ENCODE data around the gene KCNQ4. TPM values are rescaled to one million over a fixed set of nuclear protein-coding genes. Genes with fewer than 3 reads are reported as not detected.

Gene KCNQ4
- total RNA-seq, 1 experiment from 2014 or later, result 0.81 TPM

DNA sequence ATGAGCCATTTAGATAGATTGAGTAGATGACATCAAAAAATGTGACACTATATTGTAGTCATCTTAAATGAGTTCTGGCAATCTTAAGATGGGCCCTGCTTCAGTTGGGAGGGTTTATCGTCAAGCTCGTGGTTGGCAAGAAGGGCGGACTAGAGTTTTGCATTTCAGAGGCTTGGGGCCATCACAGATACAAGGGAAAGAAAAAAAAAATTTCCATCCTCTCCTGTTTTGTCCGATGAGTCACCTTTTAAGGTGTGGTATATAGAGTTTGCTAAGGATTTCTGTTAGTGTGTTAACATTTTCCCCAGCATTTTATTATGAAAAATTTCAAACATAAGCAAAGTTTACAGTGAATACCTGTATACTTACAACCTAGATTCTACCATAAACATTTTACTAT lies 31.8 kb upstream of the KCNQ4 start:
- H2AFZ ChIP-seq, result no peak overlapping the region
- no peak overlapping the region for H3K27ac ChIP-seq
- TF ChIP-seq CTCF (conservative IDR thresholded peaks at IDR 0.05) (no peak), EZH2 (IDR thresholded peaks at IDR 0.05; ENCODE audit: low read depth) (no peak)

GRCh38 chr1:40753142-40753882 lies 30.3 kb upstream of the KCNQ4 start:
- no peaks in the 10 kb centered on the region for H3K9me2 ChIP-seq (ENCODE audit: insufficient read depth)
- H3K27ac ChIP-seq, result no peak overlapping the region
- peaks cover 23% of the 10 kb centered on the region for H3K36me3 ChIP-seq (ENCODE audit: low read depth)
- no peaks in the 10 kb centered on the region for H3K9me3 ChIP-seq (ENCODE audit: insufficient read depth, low read depth)
- ChIA-PET POLR2A (ENCODE audit: unreplicated experiment) (interaction anchor here (0.6 kb wide), 1 partner anchor 115 kb away, joined by 6 read pairs; no protein-coding TSS in a partner anchor), CTCF (interaction anchor here (0.6 kb wide), 1 partner anchor 600 kb away, joined by 6 read pairs; no protein-coding TSS in a partner anchor)
- H3K4me3 ChIP-seq, result no peak overlapping the region
- H4K20me1 ChIP-seq (ENCODE audit: insufficient read depth), result 0 out of 2 replicates have a peak, but pooled peaks cover 8% of the 10 kb centered on the region
- DNase-seq, result no peak
- intact Hi-C loops (cut with micrococcal nuclease; ENCODE audit: unreplicated experiment), result no loop called here
- no peaks in the 10 kb centered on the region; the same call in 1 of the 2 replicates for H3F3A ChIP-seq (ENCODE audit: insufficient read depth, low read depth)
- H2AFZ ChIP-seq, result no peak overlapping the region
- no peak overlapping the region for H3K4me2 ChIP-seq
- TF ChIP-seq CTCF (conservative IDR thresholded peaks at IDR 0.05), result no peak
- no peak for TF ChIP-seq EZH2 (IDR thresholded peaks at IDR 0.05; ENCODE audit: low read depth)
- no TSS peak for BruUV-seq (replicated peaks)
- no peaks in the 10 kb centered on the region for H3K79me2 ChIP-seq (ENCODE audit: low read depth)
- no peaks in the 10 kb centered on the region for H3K27me3 ChIP-seq (ENCODE audit: insufficient read depth, low read depth)
- H3K4me1 ChIP-seq (replicated peaks; ENCODE audit: insufficient read depth), result peaks cover 5% of the 10 kb centered on the region; the same call in 1 of the 2 replicates

More for the DNA sequence above, 31.8 kb upstream of the KCNQ4 start:
- H4K20me1 ChIP-seq (ENCODE audit: insufficient read depth), result peaks cover 8% of the 10 kb centered on the region; the same call in 1 of the 2 replicates
- ChIA-PET CTCF (no interaction called here), POLR2A (ENCODE audit: unreplicated experiment) (interaction anchor here (0.6 kb wide), 1 partner anchor 42 kb away, joined by 11 read pairs; no protein-coding TSS in a partner anchor)
- no peaks in the 10 kb centered on the region for H3K9me3 ChIP-seq (ENCODE audit: insufficient read depth, low read depth)
- no peak for DNase-seq
- H3K27me3 ChIP-seq (ENCODE audit: insufficient read depth, low read depth), result no peaks in the 10 kb centered on the region
- no TSS peak for BruUV-seq (replicated peaks)
- peaks cover 5% of the 10 kb centered on the region; the same call in 1 of the 2 replicates for H3K4me1 ChIP-seq (replicated peaks; ENCODE audit: insufficient read depth)
- H3K9me2 ChIP-seq (ENCODE audit: insufficient read depth), result no peaks in the 10 kb centered on the region
- intact Hi-C loops (cut with micrococcal nuclease; ENCODE audit: unreplicated experiment), result no loop called here
- H3K36me3 ChIP-seq (ENCODE audit: low read depth), result peaks cover 22% of the 10 kb centered on the region
- H3K4me2 ChIP-seq, result no peak overlapping the region
- no peaks in the 10 kb centered on the region for H3K79me2 ChIP-seq (ENCODE audit: low read depth)
- no peak overlapping the region for H3K4me3 ChIP-seq
- H3F3A ChIP-seq (ENCODE audit: insufficient read depth, low read depth), result no peaks in the 10 kb centered on the region; the same call in 1 of the 2 replicates

- Histone ChIP-seq H3K27me3 (ENCODE audit: insufficient read depth, low read depth) (no peaks in the 10 kb centered on the region), H3K27ac (no peak overlapping the region), H2AFZ (no peak overlapping the region), H3K36me3 (ENCODE audit: low read depth) (peaks cover 21% of the 10 kb centered on the region), H3K4me2 (no peak overlapping the region), H3K79me2 (ENCODE audit: low read depth) (no peaks in the 10 kb centered on the region), H3K4me1 (replicated peaks; ENCODE audit: insufficient read depth) (peaks cover 5% of the 10 kb centered on the region; the same call in 1 of the 2 replicates), H4K20me1 (ENCODE audit: insufficient read depth) (0 out of 2 replicates have a peak, but pooled peaks cover 8% of the 10 kb centered on the region), H3F3A (ENCODE audit: insufficient read depth, low read depth) (no peaks in the 10 kb centered on the region), H3K4me3 (no peak overlapping the region), H3K9me3 (ENCODE audit: insufficient read depth, low read depth) (no peaks in the 10 kb centered on the region), H3K9me2 (ENCODE audit: insufficient read depth) (no peaks in the 10 kb centered on the region)
- POLR2A ChIA-PET (ENCODE audit: unreplicated experiment), result interaction anchor here (0.6 kb wide), 1 partner anchor 52 kb away, joined by 3 read pairs; no protein-coding TSS in a partner anchor
- CTCF ChIA-PET, result interaction anchor here (0.6 kb wide), 1 partner anchor 601 kb away, joined by 6 read pairs; no protein-coding TSS in a partner anchor
- no TSS peak for BruUV-seq (replicated peaks)
- DNase-seq, result no peak
- intact Hi-C loops (cut with micrococcal nuclease; ENCODE audit: unreplicated experiment), result no loop called here
- TF ChIP-seq EZH2 (IDR thresholded peaks at IDR 0.05; ENCODE audit: low read depth) (no peak), CTCF (conservative IDR thresholded peaks at IDR 0.05) (no peak)
Observed at GRCh38 chr1:40754201-40754600, 29.4 kb upstream of the KCNQ4 start.

Measured in PC-9 (cell line).